Ovary (tissue), 9 donors: ENCODE measurements around the gene ABCB6. TPM values are rescaled to one million over a fixed set of nuclear protein-coding genes. Genes with fewer than 3 reads are reported as not detected.

Experiments
- DNase-seq, 5 donors: peaks; one replicate each; pipeline ENCODE4 v3.0.0-alpha.2; 2019 to 2020
- H3K27ac ChIP-seq, 2 donors: fragments of 200-600 bp; one replicate each; pipeline versions ENCODE4 v1.5.1 to v1.8.0; 2019 to 2022
- H3K27me3 ChIP-seq: fragments of 200-600 bp; one replicate; pipeline ENCODE4 v1.8.0; 2022
- H3K36me3 ChIP-seq: fragments of 200-600 bp; sonication (generic); one replicate; pipeline ENCODE4 v1.5.1; 2019
- H3K4me1 ChIP-seq: one replicate; pipeline ENCODE4 v1.8.1; 2013; ENCODE audit warnings: mild to moderate bottlenecking, moderate library complexity; ENCODE audit not compliant: insufficient read depth
- H3K4me3 ChIP-seq: fragments of 200-600 bp; sonication (generic); one replicate; pipeline ENCODE4 v1.5.1; 2017
- H3K9me3 ChIP-seq, 2 donors: fragments of 200-600 bp in 1 of 2; sonication (generic) in 1 of 2; one replicate each; pipeline versions ENCODE4 v1.5.1 to v1.8.1; 2013 to 2019; ENCODE audit warnings: mild to moderate bottlenecking in 1 of 2, moderate library complexity in 1 of 2
- CTCF ChIP-seq, 3 donors: fragments of 450-650 bp in 2 of 3; fragments of 200-600 bp in 1 of 3; IDR thresholded peaks; one replicate each; pipeline versions ENCODE4 v1.5.1 to v1.8.0; 2016 to 2022; ENCODE audit warnings: antibody characterized with exemption in 3 of 3, mild to moderate bottlenecking in 1 of 3
- EP300 ChIP-seq: sonication (generic); formaldehyde crosslinking; IDR thresholded peaks from one replicate; pipeline ENCODE4 v1.6.1; 2017; ENCODE audit warnings: antibody characterized with exemption
- POLR2A ChIP-seq: fragments of 450-650 bp; IDR thresholded peaks from one replicate; pipeline ENCODE4 v1.6.1; 2017; ENCODE audit warnings: antibody characterized with exemption, mild to moderate bottlenecking, moderate library complexity
- WGBS, 3 donors: extraction: QIAGEN DNeasy Blood & Tissue Kit in 1 of 3; methylation state at CpG; one replicate each; pipeline versions ENCODE4 v1.1.5 to v1.1.7; 2013 to 2017; 5-methylcytosine and 5-hydroxymethylcytosine counted together
- intact Hi-C, 4 donors: fragments of 100-400 bp; cut with DNase I; formaldehyde crosslinking; loops; one replicate each; pipeline versions ENCODE4 v1.11.0 to v1.15.1; 2022 to 2023
- polyA plus RNA-seq, 2 donors: library from polyadenylated mRNA; stranded (reverse); fragments of 200-250 nt in 1 of 2; fragments of 350-450 nt in 1 of 2; fragmentation: Illumina TruSeq in 1 of 2; extraction: RNeasy Lipid Tissue Mini Kit (QIAGEN cat#74804) in 1 of 2; gene quantifications; one replicate each; pipeline ENCODE4 v1.2.3, GENCODE V29; 2013 to 2014
- total RNA-seq, 7 donors: library from RNA; depleted of rRNA in 2 of 7; stranded (reverse); fragments of >200 nt in 2 of 7; fragmentation: NEBNext Ultra II Directional in 3 of 7; extraction: Animal tissue kit (Norgen Biotek cat#: 25700) in 3 of 7; gene quantifications; one replicate each; pipeline versions ENCODE4 v1.1.0 to v1.2.4, GENCODE V29; 2016 to 2023
- donor health status: DM: no; HTN: no; CAD: no; lungs with moderate emphysema.
- donor health status: DM: no; HTN: no; CAD: no.
- donor health status: Bipolar disorder and iron deficiency.
- donor health status: DM: yes; HTN: yes; CAD: no.
- donor health status: DM: no; HTN: no; CAD: no.
- donor health status: DM: yes; HTN: yes; CAD: no.

ABCB6 gene
- total and polyA plus RNA-seq, 9 donors, result 12.0 to 64.5 (median 35.9) TPM

- intact Hi-C loops, result loop anchor here in 3 of 4 donors (5.0 to 10.0 kb wide), 3 partner anchors 124 to 366 kb away; partner anchors contain the start of gene DNPEP (in 1 of the 3)
- Histone ChIP-seq H3K27me3 (no peaks in the 10 kb centered on the region), H3K4me1 (peaks cover 6% of the 10 kb centered on the region), H3K36me3 (no peaks in the 10 kb centered on the region), H3K9me3 (no peaks in the 10 kb centered on the region), H3K4me3 (no peak overlapping the region), H3K27ac (peak overlapping the region in 1 of 2 donors; percentile 54)
- DNase-seq, result peak in 4 of 5 donors; percentile 33 to 56 (median 49)
- WGBS, 3 donors, result 17 to 30% (median 19%) methylated on average over 6 of the region's 6 CpGs
- TF ChIP-seq EP300 (no peak), POLR2A (no peak), CTCF (IDR thresholded peaks at IDR 0.05) (no peak)
These were observed 50.2 kb downstream of the ABCB6 start for GRCh38 chr2:219168526-219168925.

- Histone ChIP-seq H3K9me3 (no peaks in the 10 kb centered on the region), H3K4me1 (peaks cover 6% of the 10 kb centered on the region), H3K4me3 (no peak overlapping the region), H3K27me3 (no peaks in the 10 kb centered on the region), H3K27ac (peak overlapping the region in 1 of 2 donors; percentile 54), H3K36me3 (no peaks in the 10 kb centered on the region)
- 37 to 47% (median 43%) methylated on average over 5 of the region's 5 CpGs for WGBS, 3 donors
- intact Hi-C loops, result loop anchor here in 3 of 4 donors (5.0 to 10.0 kb wide), 3 partner anchors 124 to 367 kb away; partner anchors contain the start of gene DNPEP (in 1 of the 3)
- DNase-seq, result peak in 1 of 5 donors; percentile 52
- TF ChIP-seq EP300 (no peak), CTCF (IDR thresholded peaks at IDR 0.05) (no peak), POLR2A (no peak)
These were observed 50.8 kb downstream of the ABCB6 start for GRCh38 chr2:219167997-219168396.

GRCh38 chr2:219165058-219165911 lies 53.5 kb downstream of the ABCB6 start:
- no peak for DNase-seq
- no peak overlapping the region for H3K4me3 ChIP-seq
- H3K27me3 ChIP-seq, result no peaks in the 10 kb centered on the region
- H3K9me3 ChIP-seq, result no peaks in the 10 kb centered on the region
- no peaks in the 10 kb centered on the region for H3K36me3 ChIP-seq
- H3K4me1 ChIP-seq, result peaks cover 8% of the 10 kb centered on the region
- 77 to 84% (median 79%) methylated on average over 10 of the region's 10 CpGs for WGBS, 3 donors
- intact Hi-C loops, result loop anchor here in 3 of 4 donors (5.0 to 10.0 kb wide), 3 partner anchors 127 to 370 kb away; partner anchors contain the start of gene DNPEP (in 1 of the 3)
- no peak for TF ChIP-seq CTCF (IDR thresholded peaks at IDR 0.05)
- no peak for TF ChIP-seq EP300
- TF ChIP-seq POLR2A, result no peak
- no peak overlapping the region for H3K27ac ChIP-seq

- WGBS, 3 donors, result 88 to 96% (median 95%) methylated on average over 6 of the region's 6 CpGs
- Histone ChIP-seq H3K4me3 (no peak overlapping the region), H3K4me1 (peaks cover 5% of the 10 kb centered on the region), H3K27me3 (no peaks in the 10 kb centered on the region), H3K27ac (no peak overlapping the region), H3K36me3 (no peaks in the 10 kb centered on the region), H3K9me3 (no peaks in the 10 kb centered on the region)
- intact Hi-C loops, result loop anchor here in 2 of 4 donors (5.0 to 10.0 kb wide), 4 partner anchors 134 to 372 kb away; partner anchors contain the start of gene DNPEP (in 2 of the 2)
- no peak for DNase-seq
- no peak for TF ChIP-seq EP300
- no peak for TF ChIP-seq POLR2A
- TF ChIP-seq CTCF (IDR thresholded peaks at IDR 0.05), result no peak
These were observed 55.6 kb downstream of the ABCB6 start for GRCh38 chr2:219163156-219163555.
